Heart right ventricle (tissue), 16 donors: ENCODE results near the gene FARP1. TPM values are rescaled to one million over a fixed set of nuclear protein-coding genes. Genes with fewer than 3 reads are reported as not detected.

Experiments used
- ATAC-seq, 8 donors: fragments of 200-7000 bp; cut with Tn5 transposase; one replicate each; pipeline ENCODE4 v1.9.1; 2020; ENCODE audit warnings: mild to moderate bottlenecking in 8 of 8, moderate library complexity in 8 of 8, moderate number of reproducible peaks in 1 of 8
- DNase-seq, 2 donors: peaks; one replicate each; pipeline ENCODE4 v3.0.0-alpha.2; 2020
- H3K27ac ChIP-seq, 10 donors: fragments of 200-600 bp; sonication (generic) in 2 of 10; one replicate each; pipeline versions ENCODE4 v1.5.0 to v1.8.0; 2020 to 2022; ENCODE audit warnings: mild to moderate bottlenecking in 3 of 10
- H3K27me3 ChIP-seq, 7 donors: fragments of 200-600 bp; one replicate each; pipeline ENCODE4 v1.8.0; 2021 to 2022; ENCODE audit warnings: mild to moderate bottlenecking in 2 of 7
- H3K36me3 ChIP-seq, 9 donors: fragments of 200-600 bp; sonication (generic) in 1 of 9; one replicate each; pipeline versions ENCODE4 v1.5.0 to v1.8.0; 2020 to 2022; ENCODE audit warnings: mild to moderate bottlenecking in 2 of 9
- H3K4me1 ChIP-seq, 9 donors: fragments of 200-600 bp; sonication (generic) in 1 of 9; one replicate each; pipeline versions ENCODE4 v1.5.0 to v1.8.0; 2020 to 2022; ENCODE audit warnings: mild to moderate bottlenecking in 4 of 9
- H3K4me3 ChIP-seq, 10 donors: fragments of 200-600 bp; sonication (generic) in 2 of 10; one replicate each; pipeline versions ENCODE4 v1.5.0 to v1.8.0; 2020 to 2022; ENCODE audit warnings: mild to moderate bottlenecking in 7 of 10, moderate library complexity in 2 of 10
- H3K9me3 ChIP-seq, 11 donors: fragments of 200-600 bp in 10 of 11; sonication (generic) in 2 of 11; one replicate each; pipeline versions ENCODE4 v1.5.0 to v1.8.0; 2013 to 2022; ENCODE audit warnings: mild to moderate bottlenecking in 2 of 11, control low read depth in 1 of 11, moderate library complexity in 1 of 11
- CTCF ChIP-seq, 9 donors: fragments of 200-600 bp; sonication (generic) in 2 of 9; IDR thresholded peaks; one replicate each; pipeline versions ENCODE4 v1.5.0 to v1.8.0; 2021 to 2022; ENCODE audit warnings: antibody characterized with exemption in 9 of 9, mild to moderate bottlenecking in 5 of 9, moderate library complexity in 1 of 9
- WGBS, 2 donors: extraction: QIAGEN DNeasy Blood & Tissue Kit; methylation state at CpG; one replicate each; pipeline ENCODE4 v1.1.7; 2013; ENCODE audit warnings: inconsistent platforms in 1 of 2; 5-methylcytosine and 5-hydroxymethylcytosine counted together
- intact Hi-C, 10 donors: fragments of 100-400 bp; cut with DNase I; formaldehyde crosslinking; loops; one replicate each; pipeline versions ENCODE4 v1.11.1 to v1.14.2; 2022
- polyA plus RNA-seq, 2 donors: library from polyadenylated mRNA; stranded (reverse); fragments of 200-250 nt; gene quantifications; one replicate each; pipeline ENCODE4 v1.2.3, GENCODE V29; 2013
- total RNA-seq, 10 donors: library from RNA; stranded (reverse); fragmentation: NEBNext Ultra II Directional in 3 of 10; extraction: Animal tissue kit (Norgen Biotek cat#: 25700) in 3 of 10; gene quantifications; one replicate each; pipeline versions ENCODE4 v1.2.1 to v1.2.4, GENCODE V29; 2021 to 2023
- donor health status: Arrhythmogenic right ventricular cardiomyopathy.
- donor health status: ischemic (EF 13 %, LVEDD 7.1; RV severe dilation, severe dysfunction).
- donor health status: healthy with polysubstance abuse.
- donor health status: DM: no; HTN: yes; CAD: no.
- donor health status: DM: no; HTN: no; CAD: no.
- donor health status: ischemic (EF 25% LVEDD 6.9; RV normal size, moderate dysfunction).
- donor health status: ischemic (EF 25% LVEDD 5.7; RV mildly dilated, moderate dysfunction).
- donor health status: healthy.
- donor health status: DM: yes; HTN: yes; CAD: no.
- donor health status: Ischemic cardiomyopathy.
- donor health status: ischemic (EF 35%, LVEDD 5.7; RV mildly dilated, moderate dysfunction).
- donor health status: nonischemic (EF 11% LVEDD 7.7; RV severe dilation, severe dysfunction).
- donor health status: DM: yes; HTN: yes; CAD: no.
- donor health status: PGD.
- donor health status: ischemic (EF 29% LVEDD 5.4; RV normal size, mild dysfunction).
- donor health status: nonischemic (EF 23%, LVEDD 6.1; RV moderate dilation, normal function).

FARP1 gene
- total and polyA plus RNA-seq, 12 donors: 6.9 to 72.9 (median 17.1) TPM

- Histone ChIP-seq H3K4me3 (no peak overlapping the region), H3K27ac (no peak overlapping the region), H3K36me3 (no peaks in the 10 kb centered on the region), H3K27me3 (no peaks in the 10 kb centered on the region), H3K4me1 (peaks cover 6 to 41% (median 29%) of the 10 kb centered on the region in 9 donors), H3K9me3 (no peaks in the 10 kb centered on the region)
- TF ChIP-seq CTCF (IDR thresholded peaks at IDR 0.05): no peak
- intact Hi-C loops: no loop called here
- DNase-seq (no peak), ATAC-seq (no peak)
- 90 to 91% methylated on average over 2 of the region's 2 CpGs for WGBS, 2 donors
These were observed 49.1 kb downstream of the FARP1 start for GRCh38 chr13:98192008-98192407.

GRCh38 chr13:98195054-98195791 lies 52.3 kb downstream of the FARP1 start:
- H3K4me3 ChIP-seq: no peak overlapping the region
- intact Hi-C loops: no loop called here

GRCh38 chr13:98198683-98199082 lies 55.8 kb downstream of the FARP1 start:
- ATAC-seq (no peak), DNase-seq (no peak)
- Histone ChIP-seq H3K27me3 (no peaks in the 10 kb centered on the region), H3K27ac (no peak overlapping the region), H3K36me3 (no peaks in the 10 kb centered on the region), H3K4me3 (no peak overlapping the region), H3K4me1 (peaks cover 0 to 16% (median 0%) of the 10 kb centered on the region in 9 donors), H3K9me3 (peaks cover 0 to 4% (median 0%) of the 10 kb centered on the region in 11 donors)
- WGBS, 2 donors: 78 to 90% methylated on average over 3 to 4 of the region's 4 CpGs
- TF ChIP-seq CTCF (IDR thresholded peaks at IDR 0.05): no peak
- intact Hi-C loops: no loop called here

More at GRCh38 chr13:98195054-98195791, 52.3 kb downstream of the FARP1 start:
- no peaks in the 10 kb centered on the region for H3K36me3 ChIP-seq
- H3K27ac ChIP-seq: no peak overlapping the region
- no peaks in the 10 kb centered on the region for H3K9me3 ChIP-seq
- no peak for TF ChIP-seq CTCF (IDR thresholded peaks at IDR 0.05)
- H3K27me3 ChIP-seq: no peaks in the 10 kb centered on the region
- ATAC-seq: no peak
- no peak for DNase-seq
- WGBS, 2 donors: 89 to 92% methylated on average over 10 of the region's 10 CpGs
- H3K4me1 ChIP-seq: peaks cover 0 to 10% (median 4%) of the 10 kb centered on the region in 9 donors

GRCh38 chr13:98199480-98199879 lies 56.6 kb downstream of the FARP1 start:
- intact Hi-C loops: no loop called here
- Histone ChIP-seq H3K27me3 (no peaks in the 10 kb centered on the region), H3K9me3 (peaks cover 0 to 10% (median 0%) of the 10 kb centered on the region in 11 donors), H3K4me3 (no peak overlapping the region), H3K4me1 (peaks cover 0 to 16% (median 0%) of the 10 kb centered on the region in 9 donors), H3K36me3 (no peaks in the 10 kb centered on the region), H3K27ac (no peak overlapping the region)
- ATAC-seq (no peak), DNase-seq (no peak)
- TF ChIP-seq CTCF (IDR thresholded peaks at IDR 0.05): no peak
- WGBS, 2 donors: 57 to 66% methylated on average over 4 of the region's 4 CpGs
